ENCODE data around the gene CAP2. TPM values are rescaled to one million over a fixed set of nuclear protein-coding genes. Genes with fewer than 3 reads are reported as not detected.

CAP2 gene
- total RNA-seq, 1 experiment from 2014 or later, result 11.5 TPM

DNA sequence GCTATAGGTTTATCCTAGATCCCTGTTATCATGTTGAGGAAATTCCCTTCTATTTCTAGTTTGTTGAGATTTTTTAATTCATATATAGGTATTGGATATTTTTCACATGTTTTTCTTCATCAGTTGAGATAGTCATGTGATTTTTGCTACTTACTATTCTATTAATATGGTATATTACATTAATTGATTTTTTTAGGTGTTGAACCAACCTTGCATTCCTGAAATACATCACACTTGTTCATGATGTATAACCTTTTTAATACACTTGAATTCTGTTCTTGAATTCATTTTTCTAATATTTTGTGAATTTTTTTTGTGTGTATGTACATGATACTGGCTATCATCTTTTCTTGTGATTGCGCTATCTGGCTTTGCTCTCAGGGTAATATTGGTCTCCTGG, 25.5 kb upstream of the CAP2 start:
- Histone ChIP-seq H3K9ac (ENCODE audit: extremely low read depth, insufficient read length, low read length) (no peak overlapping the region), H3K4me1 (ENCODE audit: insufficient read depth, low read length) (no peaks in the 10 kb centered on the region), H4K8ac (replicated peaks; ENCODE audit: insufficient read length, low read depth, low read length) (no peak overlapping the region), H3K56ac (ENCODE audit: insufficient read length, low read depth, low read length) (no peak overlapping the region), H3K79me1 (ENCODE audit: insufficient read depth, low read depth, low read length, poor library complexity, severe bottlenecking) (no peaks in the 10 kb centered on the region), H2BK20ac (ENCODE audit: low read depth, low read length, poor library complexity, severe bottlenecking) (no peak overlapping the region), H2AFZ (ENCODE audit: low read length) (no peak overlapping the region), H3K14ac (ENCODE audit: insufficient read depth, low read length) (no peak overlapping the region), H3T11ph (ENCODE audit: low read length) (no peak overlapping the region), H4K20me1 (ENCODE audit: control insufficient read depth, insufficient read depth, insufficient read length) (no peaks in the 10 kb centered on the region), H3K4me2 (ENCODE audit: insufficient read depth, insufficient read length, low read length) (no peak overlapping the region), H3K18ac (ENCODE audit: insufficient read length, low read depth, low read length) (no peak overlapping the region), H2BK5ac (ENCODE audit: insufficient read length, low read length) (no peak overlapping the region), H3K27me3 (ENCODE audit: insufficient read depth, low read length) (no peaks in the 10 kb centered on the region), H2BK12ac (ENCODE audit: insufficient read length, low read depth, low read length) (no peak overlapping the region), H4K5ac (ENCODE audit: insufficient read length, low read depth, low read length) (no peak overlapping the region), H2AK5ac (ENCODE audit: insufficient read length, low read length) (no peak overlapping the region), H4K91ac (ENCODE audit: insufficient read length, low read depth, low read length) (no peak overlapping the region), H3K79me2 (ENCODE audit: insufficient read depth, low read length) (no peaks in the 10 kb centered on the region), H3K23ac (ENCODE audit: insufficient read length, low read depth, low read length) (no peak overlapping the region), H3K9me3 (ENCODE audit: control insufficient read depth, low read depth, low read length) (no peaks in the 10 kb centered on the region), H2BK120ac (ENCODE audit: low read depth, low read length, poor library complexity, severe bottlenecking) (no peak overlapping the region), H3K4ac (ENCODE audit: low read depth, low read length) (no peak overlapping the region), H3K23me2 (ENCODE audit: insufficient read length, low read depth, low read length, poor library complexity, severe bottlenecking) (no peaks in the 10 kb centered on the region), H2BK15ac (ENCODE audit: low read depth, low read length) (no peak overlapping the region), H3K27ac (ENCODE audit: insufficient read length, low read depth, low read length) (no peak overlapping the region)
- no peak for DNase-seq
- no peaks in the 10 kb centered on the region for H3K27me3 Mint-ChIP-seq (ENCODE audit: low read depth)
- TF ChIP-seq, protein P1, sequence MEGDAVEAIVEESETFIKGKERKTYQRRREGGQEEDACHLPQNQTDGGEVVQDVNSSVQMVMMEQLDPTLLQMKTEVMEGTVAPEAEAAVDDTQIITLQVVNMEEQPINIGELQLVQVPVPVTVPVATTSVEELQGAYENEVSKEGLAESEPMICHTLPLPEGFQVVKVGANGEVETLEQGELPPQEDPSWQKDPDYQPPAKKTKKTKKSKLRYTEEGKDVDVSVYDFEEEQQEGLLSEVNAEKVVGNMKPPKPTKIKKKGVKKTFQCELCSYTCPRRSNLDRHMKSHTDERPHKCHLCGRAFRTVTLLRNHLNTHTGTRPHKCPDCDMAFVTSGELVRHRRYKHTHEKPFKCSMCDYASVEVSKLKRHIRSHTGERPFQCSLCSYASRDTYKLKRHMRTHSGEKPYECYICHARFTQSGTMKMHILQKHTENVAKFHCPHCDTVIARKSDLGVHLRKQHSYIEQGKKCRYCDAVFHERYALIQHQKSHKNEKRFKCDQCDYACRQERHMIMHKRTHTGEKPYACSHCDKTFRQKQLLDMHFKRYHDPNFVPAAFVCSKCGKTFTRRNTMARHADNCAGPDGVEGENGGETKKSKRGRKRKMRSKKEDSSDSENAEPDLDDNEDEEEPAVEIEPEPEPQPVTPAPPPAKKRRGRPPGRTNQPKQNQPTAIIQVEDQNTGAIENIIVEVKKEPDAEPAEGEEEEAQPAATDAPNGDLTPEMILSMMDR (conservative IDR thresholded peaks at IDR 0.05), result no peak
- H3K9me3 Mint-ChIP-seq, result peaks cover 12 to 15% of the 10 kb centered on the region in 2 experiments; a peak in 4 of 5 replicates
- no peak overlapping the region for H3K27ac Mint-ChIP-seq
- WGBS (ENCODE audit: extremely low coverage, insufficient read length, low lambda C conversion rate), result no CpG with 5 or more reads among the region's 1 CpG
- no peak overlapping the region for H3K4me3 Mint-ChIP-seq
- H3K4me1 Mint-ChIP-seq, result no peaks in the 10 kb centered on the region
- peaks cover 0 to 6% (median 0%) of the 10 kb centered on the region in 3 experiments; a peak in 1 of 7 replicates for H3K36me3 Mint-ChIP-seq (ENCODE audit: insufficient read depth in 1 of 3, low read depth in 3 of 3)
